GM23248 (cell line): ENCODE results near the gene IKZF4.

ENCODE experiments used
- EZH2 ChIP-seq: fragments of 200-600 bp; sonication (generic); IDR thresholded peaks from 2 replicates; pipeline ENCODE4 v1.6.1; 2018; ENCODE audit warnings: antibody characterized with exemption, mild to moderate bottlenecking; ENCODE audit not compliant: insufficient read depth, poor library complexity, severe bottlenecking
- EZH2phosphoT487 ChIP-seq: fragments of 200-600 bp; sonication (generic); IDR thresholded peaks from 2 replicates; pipeline ENCODE4 v1.6.1; 2018; ENCODE audit warnings: antibody characterized with exemption, moderate library complexity, mild to moderate bottlenecking, low read depth; ENCODE audit not compliant: insufficient read depth

GRCh38 chr12:55995366-55995765, 25.5 kb upstream of the IKZF4 start:
- no peak for TF ChIP-seq EZH2
- TF ChIP-seq EZH2phosphoT487, result no peak
